Ascending aorta (tissue), 2 donors: ENCODE data around the gene TBC1D24. TPM values are rescaled to one million over a fixed set of nuclear protein-coding genes. Genes with fewer than 3 reads are reported as not detected.
A peak's percentile ranks its signal among the peaks of the same experiment; 100 is the strongest.
"Not testable (repeated sequence)": the region's sequence is repeated elsewhere in the genome, so short reads cannot be mapped to it uniquely, and the experiment has no call there.

Experiments
- DNase-seq, 2 donors: peaks; one replicate each; pipeline ENCODE4 v3.0.0-alpha.2; 2019; ENCODE audit warnings: low spot score in 2 of 2
- H3K27ac ChIP-seq, 2 donors: fragments of 200-600 bp; sonication (generic); one replicate each; pipeline ENCODE4 v1.5.1; 2016 to 2017; ENCODE audit warnings: mild to moderate bottlenecking in 1 of 2
- H3K27me3 ChIP-seq: fragments of 200-600 bp; sonication (generic); one replicate; pipeline ENCODE4 v1.5.1; 2017
- H3K36me3 ChIP-seq, 2 donors: fragments of 200-600 bp; sonication (generic); one replicate each; pipeline ENCODE4 v1.5.1; 2016
- H3K4me1 ChIP-seq, 2 donors: fragments of 200-600 bp; sonication (generic); one replicate each; pipeline ENCODE4 v1.5.1; 2016 to 2017; ENCODE audit warnings: mild to moderate bottlenecking in 1 of 2
- H3K4me3 ChIP-seq, 2 donors: fragments of 200-600 bp; sonication (generic); one replicate each; pipeline ENCODE4 v1.5.1; 2016 to 2017; ENCODE audit warnings: mild to moderate bottlenecking in 1 of 2
- H3K9me3 ChIP-seq, 2 donors: fragments of 200-600 bp; sonication (generic); one replicate each; pipeline ENCODE4 v1.5.1; 2016
- intact Hi-C: fragments of 100-400 bp; cut with DNase I; formaldehyde crosslinking; loops from one replicate; pipeline ENCODE4 v1.15.1; 2023
- total RNA-seq: library from RNA; depleted of rRNA; stranded (reverse); fragments of >200 nt; gene quantifications from one replicate; pipeline ENCODE4 v1.1.0, GENCODE V29; 2016
- TF ChIP-seq, protein P1 (sequence below), 3 experiments: fragments of 200-600 bp in 2 of 3; fragments of 450-650 bp in 1 of 3; sonication (generic) in 2 of 3; IDR thresholded peaks; one replicate each; pipeline ENCODE4 v1.5.1; 2016 to 2019; ENCODE audit warnings: antibody characterized with exemption in 3 of 3, mild to moderate bottlenecking in 1 of 3, moderate library complexity in 1 of 3

Gene TBC1D24
- total RNA-seq, 1 donor from 2014 or later, result 22.5 TPM

DNA sequence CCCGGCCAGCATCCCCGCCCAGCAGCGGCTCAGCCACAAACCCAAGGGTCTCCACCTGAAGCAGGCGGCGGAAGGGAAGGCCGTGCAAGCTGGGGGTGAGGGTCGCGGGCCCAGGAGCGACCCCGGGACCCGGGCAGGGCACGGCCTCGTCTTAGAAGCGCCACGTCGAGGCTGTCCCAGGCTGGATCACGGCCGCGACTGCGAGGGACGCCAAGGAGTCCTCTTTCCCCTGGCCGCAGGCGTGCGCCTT lies 46.2 kb upstream of the TBC1D24 start:
- Histone ChIP-seq H3K27me3 (no peaks in the 10 kb centered on the region), H3K4me3 (peak overlapping the region; percentile 57 to 93), H3K9me3 (no peaks in the 10 kb centered on the region), H3K27ac (peak overlapping the region; percentile 57 to 68), H3K4me1 (peaks cover 3 to 7% of the 10 kb centered on the region in 2 donors), H3K36me3 (no peaks in the 10 kb centered on the region)
- TF ChIP-seq, protein P1, sequence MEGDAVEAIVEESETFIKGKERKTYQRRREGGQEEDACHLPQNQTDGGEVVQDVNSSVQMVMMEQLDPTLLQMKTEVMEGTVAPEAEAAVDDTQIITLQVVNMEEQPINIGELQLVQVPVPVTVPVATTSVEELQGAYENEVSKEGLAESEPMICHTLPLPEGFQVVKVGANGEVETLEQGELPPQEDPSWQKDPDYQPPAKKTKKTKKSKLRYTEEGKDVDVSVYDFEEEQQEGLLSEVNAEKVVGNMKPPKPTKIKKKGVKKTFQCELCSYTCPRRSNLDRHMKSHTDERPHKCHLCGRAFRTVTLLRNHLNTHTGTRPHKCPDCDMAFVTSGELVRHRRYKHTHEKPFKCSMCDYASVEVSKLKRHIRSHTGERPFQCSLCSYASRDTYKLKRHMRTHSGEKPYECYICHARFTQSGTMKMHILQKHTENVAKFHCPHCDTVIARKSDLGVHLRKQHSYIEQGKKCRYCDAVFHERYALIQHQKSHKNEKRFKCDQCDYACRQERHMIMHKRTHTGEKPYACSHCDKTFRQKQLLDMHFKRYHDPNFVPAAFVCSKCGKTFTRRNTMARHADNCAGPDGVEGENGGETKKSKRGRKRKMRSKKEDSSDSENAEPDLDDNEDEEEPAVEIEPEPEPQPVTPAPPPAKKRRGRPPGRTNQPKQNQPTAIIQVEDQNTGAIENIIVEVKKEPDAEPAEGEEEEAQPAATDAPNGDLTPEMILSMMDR (IDR thresholded peaks at IDR 0.05), result peak in 1 of 3 experiments; percentile 2
- intact Hi-C loops, result loop anchor here (1.0 to 10.0 kb wide), 6 partner anchors 32 to 326 kb away; partner anchors contain the start of genes ABCA3, RNPS1, SRRM2 and TBC1D24
- DNase-seq, result no peak

- TF ChIP-seq, protein P1 (IDR thresholded peaks at IDR 0.05), result peak in 1 of 3 experiments; percentile 38
- DNase-seq, result peak; percentile 88 to 98
- intact Hi-C loops, result loop anchor here (1.0 to 10.0 kb wide), 6 partner anchors 31 to 326 kb away; partner anchors contain the start of genes ABCA3, RNPS1, SRRM2 and TBC1D24
Measured at GRCh38 chr16:2429034-2429770, 45.7 kb upstream of the TBC1D24 start, which contains the start of gene CCNF. CCNF (plus strand) TSS chr16:2429447; CDS start chr16:2429482, 35 bp downstream.

GRCh38 chr16:2429771-2430663 lies 44.9 kb upstream of the TBC1D24 start:
- Histone ChIP-seq H3K36me3 (no peaks in the 10 kb centered on the region), H3K27ac (peak overlapping the region; percentile 23 to 45), H3K27me3 (no peaks in the 10 kb centered on the region), H3K9me3 (no peaks in the 10 kb centered on the region), H3K4me1 (peaks cover 3 to 7% of the 10 kb centered on the region in 2 donors), H3K4me3 (peak overlapping the region; percentile 57 to 93)
- DNase-seq, result no peak
- intact Hi-C loops, result loop anchor here (1.0 to 10.0 kb wide), 6 partner anchors 30 to 325 kb away; partner anchors contain the start of genes ABCA3, RNPS1, SRRM2 and TBC1D24
- TF ChIP-seq, protein P1 (IDR thresholded peaks at IDR 0.05), result no peak

More at GRCh38 chr16:2429034-2429770, 45.7 kb upstream of the TBC1D24 start, which contains the start of gene CCNF:
- no peaks in the 10 kb centered on the region for H3K27me3 ChIP-seq
- H3K27ac ChIP-seq, result peak within 1 kb of the TSS; percentile 57 to 68
- no peaks in the 10 kb centered on the region for H3K36me3 ChIP-seq
- H3K9me3 ChIP-seq, result no peaks in the 10 kb centered on the region
- H3K4me1 ChIP-seq, result peaks cover 3 to 7% of the 10 kb centered on the region in 2 donors
- peak within 1 kb of the TSS; percentile 57 to 93 for H3K4me3 ChIP-seq

GRCh38 chr16:2432286-2432685 lies 42.6 kb upstream of the TBC1D24 start:
- H3K27ac ChIP-seq, result no peak overlapping the region
- H3K4me3 ChIP-seq, result no peak overlapping the region
- TF ChIP-seq, protein P1 (IDR thresholded peaks at IDR 0.05), result no peak
- H3K4me1 ChIP-seq, result peaks cover 3 to 7% of the 10 kb centered on the region in 2 donors
- H3K36me3 ChIP-seq, result no peaks in the 10 kb centered on the region
- no peak for DNase-seq
- no peaks in the 10 kb centered on the region for H3K27me3 ChIP-seq
- H3K9me3 ChIP-seq, result no peaks in the 10 kb centered on the region
- intact Hi-C loops, result no loop called here

GRCh38 chr16:2432801-2433505 lies 42.0 kb upstream of the TBC1D24 start:
- TF ChIP-seq, protein P1 (IDR thresholded peaks at IDR 0.05), result no peak
- Histone ChIP-seq H3K9me3 (no peaks in the 10 kb centered on the region), H3K36me3 (no peaks in the 10 kb centered on the region), H3K4me1 (peaks cover 3 to 7% of the 10 kb centered on the region in 2 donors), H3K27me3 (no peaks in the 10 kb centered on the region), H3K27ac (no peak overlapping the region), H3K4me3 (no peak overlapping the region)
- intact Hi-C loops, result no loop called here
- DNase-seq, result no peak

DNA sequence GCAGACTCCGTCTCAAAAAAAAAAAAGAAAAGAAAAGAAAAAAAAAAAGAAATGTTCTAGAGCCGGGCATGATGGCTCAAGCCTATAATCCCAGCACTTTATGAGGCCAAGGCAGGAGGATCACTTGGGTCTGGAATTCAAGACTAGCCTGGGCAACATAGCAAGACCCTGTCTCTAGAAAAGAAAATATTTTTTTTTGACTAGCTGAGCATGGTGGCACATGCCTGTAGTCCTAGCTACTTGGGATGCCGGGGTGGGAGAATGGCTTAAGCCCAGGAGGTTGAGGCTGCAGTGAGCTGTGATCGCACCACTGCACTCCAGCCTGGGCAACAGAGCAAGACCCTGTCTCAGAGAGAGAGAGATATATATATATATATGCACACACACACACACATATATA lies 39.7 kb upstream of the TBC1D24 start:
- H3K4me3 ChIP-seq, DNase-seq, H3K36me3 ChIP-seq, H3K4me1 ChIP-seq, H3K27ac ChIP-seq, intact Hi-C loops, H3K27me3 ChIP-seq, H3K9me3 ChIP-seq: not testable (repeated sequence)
